Posterior vena cava (tissue), 2 donors: ENCODE results near the gene ADAMTSL2. TPM values are rescaled to one million over a fixed set of nuclear protein-coding genes. Genes with fewer than 3 reads are reported as not detected.

ENCODE experiments used
- DNase-seq: peaks from one replicate; pipeline ENCODE4 v3.0.0-alpha.2; 2020; ENCODE audit warnings: low spot score
- intact Hi-C, 2 donors: fragments of 100-400 bp; cut with DNase I; formaldehyde crosslinking; loops; one replicate each; pipeline versions ENCODE4 v1.14.1 to v1.14.2; 2022 to 2023
- total RNA-seq, 2 donors: library from RNA; stranded (reverse); fragmentation: NEBNext Ultra II Directional; extraction: Animal tissue kit (Norgen Biotek cat#: 25700); gene quantifications; one replicate each; pipeline ENCODE4 v1.2.1, GENCODE V29; 2021
- donor health status: DM: yes; HTN: yes; CAD: no.
- donor health status: DM: yes; HTN: yes; CAD: no.

Gene ADAMTSL2
- total RNA-seq, 2 donors from 2014 or later: 5.5 to 11.3 TPM

DNA sequence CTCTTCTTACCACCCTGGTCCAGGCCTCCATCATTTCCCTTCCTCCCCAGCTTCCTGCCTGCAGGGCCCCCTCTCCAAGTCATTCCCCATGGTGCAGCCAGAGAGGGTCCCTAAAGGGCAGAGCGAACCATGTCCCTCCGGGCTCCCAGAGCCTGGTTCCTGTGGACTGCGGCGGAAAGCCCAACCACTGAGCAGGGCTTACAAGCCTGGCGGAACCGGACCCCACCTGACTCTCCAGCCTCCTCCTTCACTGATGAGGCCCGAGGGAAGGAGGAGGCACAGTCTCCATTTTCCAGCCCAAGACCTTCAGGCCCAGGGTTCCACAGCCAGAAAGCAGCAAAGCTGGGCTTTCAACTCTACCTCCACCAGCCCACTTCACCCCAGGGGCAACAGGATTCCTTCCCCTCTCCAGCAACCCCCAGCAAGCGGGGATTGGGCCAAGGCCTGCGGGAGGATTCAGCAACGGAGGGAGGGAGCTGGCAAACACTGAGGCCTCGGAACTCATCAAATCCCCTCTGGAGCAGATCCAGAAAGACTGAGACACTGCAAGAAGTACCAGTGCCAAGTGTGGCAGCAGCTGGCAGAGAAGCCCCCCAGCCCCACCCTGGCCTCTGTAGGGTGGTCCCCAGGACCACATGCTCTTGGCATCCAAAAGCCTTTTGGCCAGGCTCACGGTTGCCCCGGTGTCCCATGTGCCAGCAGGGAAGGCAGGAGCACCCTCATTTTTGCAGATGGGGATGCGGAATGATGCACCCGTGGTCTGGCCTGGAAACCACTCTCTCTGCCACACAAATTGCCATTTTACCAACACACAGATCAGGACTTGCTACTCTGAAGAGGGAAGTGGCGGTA, 71.6 kb downstream of the ADAMTSL2 start:
- intact Hi-C loops: loop anchor here (10.0 kb wide), 2 partner anchors 79 to 119 kb away; no protein-coding TSS in a partner anchor
- DNase-seq: no peak

DNA sequence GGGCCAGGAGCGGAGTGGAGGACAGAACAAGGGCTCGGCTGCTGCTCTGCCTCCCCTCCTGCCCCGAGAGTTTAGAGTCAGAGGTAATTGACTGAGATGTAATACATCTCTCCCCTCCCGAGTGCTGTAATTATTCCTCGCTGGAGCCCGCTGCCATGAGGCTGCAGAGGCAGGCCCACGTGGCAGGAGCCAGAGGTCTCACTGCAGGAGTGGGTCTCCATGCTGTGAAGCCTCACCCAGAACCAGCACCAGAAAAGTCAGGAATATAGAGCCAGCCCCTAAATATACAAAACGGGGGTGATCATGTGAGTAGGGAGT, 72.2 kb downstream of the ADAMTSL2 start:
- intact Hi-C loops: loop anchor here (10.0 kb wide), 2 partner anchors 78 to 118 kb away; no protein-coding TSS in a partner anchor
- no peak for DNase-seq

DNA sequence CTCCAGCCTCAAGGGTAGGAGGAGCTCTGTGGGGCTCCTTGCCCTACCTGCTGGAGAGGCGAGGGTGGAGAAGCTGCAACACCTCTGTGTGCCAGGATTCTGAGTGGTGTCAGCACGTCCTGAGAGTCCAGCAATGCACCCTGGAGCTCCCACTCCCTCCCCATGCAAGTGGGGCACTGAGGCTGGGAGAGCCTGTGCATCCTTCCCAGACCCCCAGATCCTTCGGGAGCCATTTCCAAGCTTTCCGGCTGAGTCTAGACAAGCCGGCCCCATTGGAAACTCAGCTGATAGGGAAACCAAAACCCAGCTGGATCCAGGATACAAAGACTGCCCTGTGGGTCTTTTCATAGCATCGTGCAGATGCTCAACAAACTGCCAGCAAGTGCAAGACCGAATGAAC, 72.9 kb downstream of the ADAMTSL2 start:
- intact Hi-C loops: loop anchor here (10.0 kb wide), 2 partner anchors 77 to 117 kb away; no protein-coding TSS in a partner anchor
- DNase-seq: no peak

DNA sequence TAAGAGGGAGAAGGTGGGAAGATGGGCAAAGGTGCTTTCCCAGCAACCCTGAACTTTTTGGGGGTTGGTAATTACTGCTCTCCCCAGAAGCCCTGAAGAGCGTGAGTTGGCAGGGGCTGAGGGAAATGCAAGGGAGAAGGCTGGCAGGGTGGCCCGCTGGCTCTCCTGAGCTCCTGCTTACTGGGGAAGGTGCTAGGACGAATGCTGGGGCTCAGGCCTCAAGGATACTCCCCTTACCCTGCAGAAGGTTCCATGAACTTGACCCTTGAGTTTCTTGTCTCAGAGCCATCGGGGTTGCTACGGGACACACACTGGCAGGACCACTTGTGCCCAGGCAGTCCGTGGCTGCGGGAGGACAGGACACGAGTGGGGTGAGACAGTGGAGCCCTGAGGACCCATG, 73.5 kb downstream of the ADAMTSL2 start:
- intact Hi-C loops: loop anchor here (10.0 kb wide), 2 partner anchors 77 to 117 kb away; no protein-coding TSS in a partner anchor

DNA sequence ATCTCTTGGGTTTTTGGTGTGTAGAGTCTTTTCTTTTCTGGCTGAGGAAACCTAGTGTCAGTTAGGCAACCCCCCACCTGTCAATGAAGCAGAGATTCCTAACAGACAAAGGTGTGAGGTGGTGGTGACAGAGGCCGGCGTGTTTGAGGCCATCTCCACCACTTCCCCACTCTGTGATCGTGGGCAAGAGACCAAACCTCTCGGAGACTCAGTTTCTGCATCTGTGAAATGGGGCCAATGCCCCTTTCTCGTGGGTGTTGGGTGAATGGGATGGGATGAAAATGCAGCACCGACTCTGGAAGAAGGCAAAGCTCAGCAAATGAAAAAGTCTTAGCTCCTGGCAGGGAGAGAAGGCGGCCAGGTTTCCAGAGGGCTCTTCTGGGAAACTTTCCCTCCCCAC, 73.9 kb downstream of the ADAMTSL2 start:
- intact Hi-C loops: loop anchor here (10.0 kb wide), 2 partner anchors 76 to 116 kb away; no protein-coding TSS in a partner anchor
- DNase-seq: no peak

More for the DNA sequence above, 73.5 kb downstream of the ADAMTSL2 start:
- DNase-seq: no peak

DNA sequence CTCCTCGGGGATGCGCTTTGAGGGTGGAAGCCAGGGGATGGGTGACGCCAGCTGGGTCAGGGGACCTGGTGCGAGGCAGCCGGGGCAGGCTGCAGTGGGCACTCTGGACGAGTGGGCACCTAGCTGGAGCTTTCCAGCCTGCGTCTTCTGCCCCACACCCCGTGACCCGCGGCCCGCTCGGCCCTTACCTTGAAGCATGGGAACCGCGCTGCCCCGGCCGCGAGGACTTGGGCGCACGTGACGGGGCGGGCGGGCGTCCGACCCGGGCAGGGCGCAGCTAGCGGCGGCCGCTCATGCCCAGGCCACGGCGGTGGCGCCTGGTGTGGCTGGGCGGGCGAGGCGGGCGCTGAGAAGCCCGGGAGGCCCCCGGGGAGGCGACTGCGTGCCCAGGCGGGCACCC, 74.4 kb downstream of the ADAMTSL2 start:
- no peak for DNase-seq

DNA sequence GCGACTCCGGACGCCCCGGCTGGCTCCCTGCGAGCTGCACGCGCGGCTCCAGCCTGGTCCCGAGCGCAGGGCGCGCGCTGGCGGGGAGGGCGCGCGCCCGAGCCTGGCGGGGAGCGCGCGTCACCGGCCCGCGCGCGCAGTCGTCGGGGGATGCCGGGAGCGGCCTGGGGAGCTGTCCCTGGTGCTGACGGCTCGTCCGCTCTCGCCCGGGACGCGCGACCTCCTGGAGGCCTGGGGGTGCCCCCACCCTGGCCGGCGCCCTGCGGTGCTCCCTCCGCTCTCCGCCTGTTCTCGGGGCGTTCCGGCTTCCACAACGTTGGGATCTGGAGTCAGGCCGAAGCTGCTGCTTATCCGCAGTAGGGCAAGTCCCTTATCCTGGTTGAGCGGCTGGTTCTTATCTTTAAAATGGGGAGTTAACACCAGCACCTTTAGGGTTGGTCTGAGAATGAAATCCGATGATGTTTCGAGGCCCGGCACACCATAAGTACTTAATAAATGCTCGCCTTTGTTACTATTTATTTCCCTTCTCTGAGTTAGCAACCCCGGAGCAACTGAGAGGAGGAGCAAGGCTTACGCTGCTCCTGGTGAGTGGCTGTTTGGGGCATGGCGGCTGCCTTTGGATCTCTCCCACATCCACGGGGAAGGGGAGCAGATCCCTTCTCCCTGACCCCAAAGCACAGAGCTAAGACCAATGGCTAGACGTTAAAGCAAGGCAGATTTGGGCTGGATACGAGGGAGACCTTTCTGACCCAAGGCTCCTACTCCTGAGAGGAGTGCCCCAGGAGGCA, 75.0 kb downstream of the ADAMTSL2 start, which contains the start of gene FAM163B:
TSS of gene FAM163B (minus strand) at position 79 of the 788 bp plus-strand sequence. CDS start 29,166 bp downstream, outside the sequence.
- intact Hi-C loops: loop anchor here (5.0 to 10.0 kb wide), 3 partner anchors 75 to 1402 kb away; no protein-coding TSS in a partner anchor
- no peak for DNase-seq

More for the DNA sequence above, 74.4 kb downstream of the ADAMTSL2 start:
- intact Hi-C loops: loop anchor here (10.0 kb wide), 2 partner anchors 76 to 116 kb away; no protein-coding TSS in a partner anchor

DNA sequence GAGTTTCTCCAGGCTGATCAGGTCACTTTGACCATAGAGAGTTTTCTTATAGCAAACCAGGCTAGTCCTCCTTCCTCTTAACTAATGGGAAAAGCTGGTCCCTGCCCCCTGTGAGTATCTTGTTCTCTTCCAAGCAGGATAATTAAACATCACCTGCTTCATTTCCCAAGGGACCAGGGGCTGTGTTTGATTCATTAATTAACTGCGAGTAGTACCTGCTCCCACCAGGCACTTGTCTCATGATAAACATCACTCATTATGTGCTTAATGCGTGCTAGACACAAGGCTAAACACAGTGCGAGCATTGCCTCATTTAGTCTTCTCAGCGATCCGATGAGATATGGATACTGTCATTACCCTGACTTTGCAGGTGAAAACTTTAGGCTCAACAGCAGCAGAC, 76.3 kb downstream of the ADAMTSL2 start:
- DNase-seq: no peak
- intact Hi-C loops: loop anchor here in 1 of 2 donors (5.0 kb wide), 1 partner anchor 1404 kb away; no protein-coding TSS in a partner anchor

DNA sequence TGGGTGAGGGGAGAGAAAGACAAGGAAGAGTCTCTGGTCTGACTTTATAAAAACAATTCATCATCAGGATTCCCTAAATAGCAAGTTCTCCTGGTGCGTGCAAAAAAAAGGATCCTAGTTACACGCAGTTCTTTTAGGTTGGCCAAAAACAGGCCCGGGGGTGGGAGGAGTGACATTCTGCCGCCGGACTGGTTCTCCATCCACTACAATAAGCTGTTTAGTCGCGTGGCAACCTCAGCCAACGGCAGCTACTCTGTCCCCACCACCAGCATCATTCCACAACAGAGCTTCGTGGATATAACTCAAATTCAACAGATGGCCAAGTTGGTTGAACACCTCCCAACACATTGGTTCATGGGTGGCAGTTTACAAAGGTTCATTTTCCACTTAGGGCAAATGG, 77.5 kb downstream of the ADAMTSL2 start:
- intact Hi-C loops: loop anchor here in 1 of 2 donors (5.0 kb wide), 1 partner anchor 1405 kb away; no protein-coding TSS in a partner anchor
- no peak for DNase-seq

DNA sequence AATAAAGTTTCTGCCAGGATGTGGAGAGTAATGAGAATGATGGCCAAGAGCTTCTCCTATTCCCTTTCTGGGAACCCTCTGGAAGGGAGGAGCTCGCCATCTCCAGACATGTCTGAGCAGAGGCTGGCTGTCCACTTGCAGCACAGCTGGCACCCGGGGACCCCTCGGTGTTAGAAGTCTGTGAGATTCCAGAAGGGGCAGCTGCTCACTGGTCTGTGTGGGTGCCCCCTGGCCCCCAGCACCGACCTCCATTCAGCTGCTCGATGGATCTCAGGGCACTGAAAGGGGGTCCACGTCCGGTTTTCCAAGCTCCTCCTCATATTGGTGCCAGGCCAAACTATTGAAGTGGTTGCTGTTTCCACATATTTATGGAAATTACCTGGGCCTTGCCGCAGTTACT, 78.3 kb downstream of the ADAMTSL2 start:
- DNase-seq: no peak
- intact Hi-C loops: loop anchor here in 1 of 2 donors (5.0 kb wide), 1 partner anchor 1406 kb away; no protein-coding TSS in a partner anchor

DNA sequence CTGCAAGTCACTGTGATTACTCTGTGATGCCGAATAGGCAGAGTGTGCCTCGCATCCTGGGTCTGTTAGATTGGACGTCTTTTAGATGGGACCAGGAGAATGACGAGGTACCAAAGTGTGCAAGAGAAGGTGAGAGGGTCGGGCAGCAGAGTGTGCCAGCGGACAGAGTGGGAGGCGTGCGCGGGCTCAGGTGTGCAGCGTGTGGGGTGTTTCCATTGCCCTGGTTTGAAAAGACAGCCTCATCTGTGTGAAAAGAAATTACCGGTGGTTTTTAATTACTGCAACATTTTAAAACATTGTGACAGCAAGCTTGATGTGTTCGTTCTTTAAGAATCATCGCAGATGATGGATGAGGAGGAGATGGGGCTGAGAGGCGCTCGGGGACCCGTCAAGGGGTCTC, 78.9 kb downstream of the ADAMTSL2 start:
- DNase-seq: no peak
- intact Hi-C loops: loop anchor here in 1 of 2 donors (5.0 kb wide), 1 partner anchor 1406 kb away; no protein-coding TSS in a partner anchor

DNA sequence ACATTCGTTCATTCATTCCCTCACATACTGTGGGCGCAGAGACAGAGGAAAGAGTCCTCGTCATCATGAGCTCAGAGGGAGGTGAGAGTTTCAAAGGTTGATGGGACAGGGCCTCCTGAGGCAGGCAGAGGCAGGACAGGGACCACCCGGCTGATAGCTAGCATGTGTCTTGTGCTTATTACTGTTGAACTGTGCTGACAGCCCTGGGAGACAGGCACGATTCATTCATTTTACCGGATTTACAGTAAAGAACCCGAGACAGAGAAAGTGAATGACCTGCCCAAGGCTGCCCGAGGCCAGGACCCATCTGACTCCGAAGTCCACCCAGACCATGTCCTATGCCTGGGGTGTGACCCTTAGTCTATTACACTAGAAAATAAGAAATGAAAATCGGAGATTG, 79.6 kb downstream of the ADAMTSL2 start:
- intact Hi-C loops: loop anchor here in 1 of 2 donors (5.0 kb wide), 1 partner anchor 1407 kb away; no protein-coding TSS in a partner anchor
- no peak for DNase-seq

DNA sequence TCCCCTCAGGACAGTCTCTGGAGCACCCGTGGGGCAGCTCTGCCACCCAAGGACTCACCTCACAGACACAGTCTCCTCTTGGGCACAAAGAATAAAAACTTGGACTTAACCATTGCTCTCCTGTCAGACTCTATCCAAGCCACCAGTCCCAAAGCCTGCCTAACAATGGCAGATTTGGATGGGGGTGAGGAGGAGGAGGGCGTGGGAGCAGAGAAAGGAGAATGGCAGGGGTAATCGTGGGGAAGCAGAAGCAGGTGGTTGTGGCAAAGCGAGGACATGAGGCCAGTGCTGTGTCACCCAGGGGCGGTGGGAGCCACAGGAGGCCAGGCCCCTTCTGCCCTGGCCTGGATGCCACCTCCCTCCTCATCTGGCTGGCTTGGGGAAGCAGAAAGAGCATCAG, 80.2 kb downstream of the ADAMTSL2 start:
- intact Hi-C loops: loop anchor here in 1 of 2 donors (5.0 kb wide), 1 partner anchor 1407 kb away; no protein-coding TSS in a partner anchor
- no peak for DNase-seq

DNA sequence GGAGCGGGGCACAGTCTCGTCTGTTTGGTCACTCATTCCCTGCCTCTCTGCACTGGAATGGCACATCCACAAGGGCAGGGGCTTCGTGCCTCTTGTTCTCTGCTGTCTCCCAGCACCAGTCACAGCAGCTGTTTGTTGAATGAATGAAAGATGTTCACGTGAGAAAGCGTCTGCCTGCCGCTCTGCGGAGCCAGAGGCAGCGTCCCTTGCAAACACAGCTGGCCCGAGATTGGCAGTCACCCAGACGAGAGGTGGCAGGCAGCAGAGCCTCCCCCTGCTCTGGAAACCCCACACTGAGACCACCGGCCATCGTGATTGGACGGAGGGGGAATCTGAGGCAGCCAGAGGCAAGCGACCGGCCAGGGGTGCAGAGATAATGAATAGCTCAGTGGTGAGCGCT, 80.7 kb downstream of the ADAMTSL2 start:
- intact Hi-C loops: no loop called here
- no peak for DNase-seq

DNA sequence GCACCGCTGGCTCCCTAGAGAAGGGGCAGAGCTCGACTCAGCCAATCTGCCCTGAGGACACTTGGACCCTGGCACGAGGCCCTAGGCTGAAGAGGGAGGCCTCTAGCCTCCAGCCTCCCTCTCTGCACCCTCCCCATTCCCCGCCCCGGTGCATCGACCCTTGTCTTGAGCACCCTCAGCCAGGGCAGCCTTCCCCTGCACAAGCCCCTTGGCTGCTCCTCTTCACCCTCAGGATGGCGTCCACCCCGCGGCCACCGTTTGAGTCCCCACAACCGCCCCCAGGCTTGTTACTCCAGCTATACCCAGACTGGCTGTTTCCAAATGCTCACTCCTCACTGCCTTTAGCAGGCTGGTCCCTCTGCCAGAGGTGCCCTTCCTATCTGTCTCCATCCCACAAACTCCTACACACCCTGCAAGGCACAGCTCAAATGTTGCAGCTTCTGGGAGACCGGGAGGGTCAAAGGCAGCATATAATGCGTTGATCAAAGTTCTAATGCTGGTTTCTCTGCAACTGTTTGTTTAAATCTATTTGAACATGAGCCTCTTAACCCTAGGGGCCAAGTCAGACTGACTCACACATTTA, 81.2 kb downstream of the ADAMTSL2 start:
- no peak for DNase-seq
- intact Hi-C loops: no loop called here

DNA sequence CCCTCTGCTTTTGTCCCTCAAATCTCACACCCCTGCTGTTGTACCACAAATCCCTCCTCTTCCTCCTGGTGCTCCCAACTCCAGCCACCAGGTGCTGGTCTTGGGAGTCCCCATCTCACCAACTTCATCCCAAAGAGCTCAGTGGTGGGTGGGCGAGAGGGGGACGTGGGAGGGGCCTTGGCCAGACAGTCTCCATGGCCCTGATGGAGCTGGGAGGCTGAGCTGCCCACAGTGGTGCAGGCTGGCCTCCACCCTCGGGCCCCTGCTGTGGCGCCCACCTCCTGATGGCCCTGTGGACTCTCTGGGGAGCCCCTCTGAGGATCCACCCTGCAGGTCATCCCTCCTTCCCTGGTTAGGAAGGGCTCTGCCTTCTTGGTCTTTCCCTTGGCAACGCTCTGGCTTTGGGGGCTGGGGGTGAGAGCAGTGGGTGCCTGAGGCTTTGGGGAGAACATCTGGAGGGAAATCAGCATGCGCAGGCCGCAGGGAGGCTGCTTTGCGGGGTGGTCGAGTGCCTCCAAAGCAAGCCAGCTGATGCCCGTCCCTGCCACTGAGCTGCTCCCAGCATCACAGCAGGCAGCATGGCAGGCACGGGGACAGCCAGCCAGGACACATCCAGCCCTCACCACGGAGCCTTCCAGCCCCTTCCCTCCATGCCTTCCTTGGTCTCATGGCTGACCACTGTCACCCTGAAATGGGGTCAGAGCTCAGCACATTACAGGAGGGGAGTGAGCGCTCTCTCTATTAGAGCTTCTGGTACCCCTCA, 82.3 kb downstream of the ADAMTSL2 start:
- no peak for DNase-seq
- intact Hi-C loops: no loop called here

DNA sequence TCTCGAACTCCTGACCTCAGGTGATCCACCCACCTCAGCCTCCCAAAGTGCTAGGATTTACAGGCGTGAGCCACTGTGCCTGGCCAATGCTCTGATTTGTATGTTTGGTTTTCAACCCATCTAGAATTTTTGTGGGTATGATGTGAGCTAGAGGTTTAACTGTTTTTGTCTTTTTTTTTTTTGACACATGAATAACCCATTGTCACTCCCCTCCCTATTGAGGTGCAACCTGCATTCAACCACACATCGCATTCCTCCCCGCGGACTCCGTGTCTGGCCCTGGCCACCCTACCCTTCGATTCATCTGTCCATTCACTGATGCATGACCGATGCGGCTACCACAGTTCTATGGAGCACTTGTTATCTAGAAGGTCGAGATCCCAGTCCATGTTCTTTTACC, 84.2 kb downstream of the ADAMTSL2 start:
- no peak for DNase-seq

DNA sequence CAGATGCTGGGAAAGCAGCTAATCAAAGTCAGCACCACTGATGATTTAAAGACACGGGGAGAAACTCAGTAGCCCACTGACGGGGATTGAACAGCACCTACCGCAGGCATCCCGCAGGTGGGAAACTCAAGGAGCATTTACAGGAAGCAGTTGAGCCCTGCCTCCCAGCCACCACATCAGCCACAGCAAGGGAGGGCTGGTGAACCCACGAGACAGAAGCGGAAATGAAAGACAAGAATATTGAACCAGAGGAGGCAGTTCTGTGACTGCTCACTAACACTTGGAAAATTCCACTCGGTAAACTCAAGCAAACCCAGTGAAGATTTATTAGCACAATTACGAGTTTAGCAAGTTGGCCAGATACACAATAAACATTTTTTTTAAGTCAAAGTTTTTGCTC, 85.3 kb downstream of the ADAMTSL2 start:
- intact Hi-C loops: no loop called here
- DNase-seq: no peak

More for the DNA sequence above, 84.2 kb downstream of the ADAMTSL2 start:
- intact Hi-C loops: no loop called here
